HG02840 (cell line): ENCODE data around the gene ASB4.

Experiments
- ATAC-seq: cut with Tn5 transposase; IDR thresholded peaks from one replicate; pipeline ENCODE4 v1.9.1; 2021; ENCODE audit warnings: mild to moderate bottlenecking, moderate library complexity, moderate number of reproducible peaks; ENCODE audit not compliant: unreplicated experiment, low FRiP score

The ASB4 gene

GRCh38 chr7:95589031-95589430 lies 103.3 kb downstream of the ASB4 start:
- ATAC-seq = no peak

- no peak for ATAC-seq
Observed at GRCh38 chr7:95589766-95590165, 104.0 kb downstream of the ASB4 start.
